Activated CD4-positive, alpha-beta memory T cell treated with anti-CD3 and anti-CD28 coated beads for 36 hours (primary cell): ENCODE measurements around the gene PTCD1. TPM values are rescaled to one million over a fixed set of nuclear protein-coding genes. Genes with fewer than 3 reads are reported as not detected.
A peak's percentile ranks its signal among the peaks of the same experiment; 100 is the strongest.

Experiments
- CTCF ChIA-PET: fragments of 350-600 bp; sonication (Branson Sonifier 250); formaldehyde crosslinking; loops from one replicate; lab custom pipeline; 2021; ENCODE audit warnings: antibody characterized with exemption, inconsistent platforms; lab: Charles Lee
- POLR2A ChIA-PET: fragments of 350-600 bp; sonication (Branson Sonifier 250); formaldehyde crosslinking; loops from one replicate; lab custom pipeline; 2021; ENCODE audit warnings: antibody characterized with exemption; lab: Charles Lee
- DNase-seq: peaks from one replicate; pipeline ENCODE4 v3.0.0-alpha.2; 2020
- H3K27ac Mint-ChIP-seq: one replicate; pipeline ENCODE4 v1.8.0; 2021; ENCODE audit warnings: mixed read lengths
- H3K27me3 Mint-ChIP-seq: one replicate; pipeline ENCODE4 v1.8.0; 2021; ENCODE audit warnings: mixed read lengths
- H3K36me3 Mint-ChIP-seq: one replicate; pipeline ENCODE4 v1.8.0; 2021; ENCODE audit warnings: mixed read lengths
- H3K4me1 Mint-ChIP-seq: one replicate; pipeline ENCODE4 v1.8.0; 2021; ENCODE audit warnings: low read depth, mixed read lengths
- H3K4me3 Mint-ChIP-seq: one replicate; pipeline ENCODE4 v1.8.0; 2021; ENCODE audit warnings: mild to moderate bottlenecking, mixed read lengths
- H3K9me3 Mint-ChIP-seq: one replicate; pipeline ENCODE4 v1.8.0; 2021; ENCODE audit warnings: mixed read lengths
- intact Hi-C: fragments of 100-400 bp; cut with micrococcal nuclease; formaldehyde crosslinking; loops from one replicate; pipeline ENCODE4 v1.15.1; 2023
- total RNA-seq, 2 experiments: library from RNA; stranded (reverse); gene quantifications; one replicate each; pipeline ENCODE4 v1.2.3, GENCODE V29; 2021

Gene PTCD1, protein sequence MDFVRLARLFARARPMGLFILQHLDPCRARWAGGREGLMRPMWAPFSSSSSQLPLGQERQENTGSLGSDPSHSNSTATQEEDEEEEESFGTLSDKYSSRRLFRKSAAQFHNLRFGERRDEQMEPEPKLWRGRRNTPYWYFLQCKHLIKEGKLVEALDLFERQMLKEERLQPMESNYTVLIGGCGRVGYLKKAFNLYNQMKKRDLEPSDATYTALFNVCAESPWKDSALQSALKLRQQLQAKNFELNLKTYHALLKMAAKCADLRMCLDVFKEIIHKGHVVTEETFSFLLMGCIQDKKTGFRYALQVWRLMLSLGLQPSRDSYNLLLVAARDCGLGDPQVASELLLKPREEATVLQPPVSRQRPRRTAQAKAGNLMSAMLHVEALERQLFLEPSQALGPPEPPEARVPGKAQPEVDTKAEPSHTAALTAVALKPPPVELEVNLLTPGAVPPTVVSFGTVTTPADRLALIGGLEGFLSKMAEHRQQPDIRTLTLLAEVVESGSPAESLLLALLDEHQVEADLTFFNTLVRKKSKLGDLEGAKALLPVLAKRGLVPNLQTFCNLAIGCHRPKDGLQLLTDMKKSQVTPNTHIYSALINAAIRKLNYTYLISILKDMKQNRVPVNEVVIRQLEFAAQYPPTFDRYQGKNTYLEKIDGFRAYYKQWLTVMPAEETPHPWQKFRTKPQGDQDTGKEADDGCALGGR
- total RNA-seq, result 1 to 10 TPM; 7.4 TPM

DNA sequence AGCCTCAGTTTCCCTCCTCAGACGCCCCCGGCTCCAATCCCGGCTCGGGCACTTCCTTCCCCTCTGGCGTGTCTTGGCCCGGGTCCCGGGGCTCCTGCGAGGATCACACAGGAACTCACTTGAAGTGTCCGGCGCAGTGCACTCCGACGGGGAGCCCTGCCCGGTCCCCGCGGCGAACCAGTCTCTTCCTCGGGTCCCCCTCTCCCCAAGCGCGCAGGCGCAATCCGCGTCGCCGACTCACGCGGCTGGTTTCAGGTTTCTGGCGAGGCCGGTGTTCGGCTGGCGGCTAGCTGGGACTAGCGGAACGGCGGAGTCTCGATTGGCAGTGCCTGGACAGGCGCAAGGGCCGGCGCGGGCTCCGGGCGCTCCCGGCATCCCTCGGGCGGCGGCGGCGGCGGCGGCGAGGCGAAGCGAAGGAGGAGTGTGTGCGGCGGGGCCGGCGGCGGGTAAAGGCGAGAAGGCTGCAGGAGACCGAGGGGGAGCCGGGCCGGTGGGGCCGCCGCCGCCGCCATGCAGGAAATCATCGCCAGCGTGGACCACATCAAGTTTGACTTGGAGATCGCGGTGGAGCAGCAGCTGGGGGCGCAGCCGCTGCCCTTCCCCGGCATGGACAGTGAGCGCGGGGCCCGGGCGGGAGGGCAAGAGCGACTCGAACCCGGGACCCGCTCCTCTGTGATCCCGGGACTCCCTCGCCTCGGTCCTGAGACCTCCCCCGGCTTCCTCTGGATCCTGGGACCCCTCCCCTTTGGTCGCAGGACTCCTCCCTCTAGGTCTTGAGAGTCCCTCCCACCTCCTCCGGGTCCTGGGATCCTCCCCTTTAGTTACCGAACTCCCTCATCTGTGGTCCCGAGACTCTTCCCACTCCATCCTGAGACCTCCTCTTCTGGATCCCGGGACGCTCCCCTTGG is at the start of gene PTCD1, which contains the start of gene CPSF4:
Gene PTCD1, minus strand, starts transcription at position 226 of the 908 bp plus-strand sequence. CDS start 3,556 bp downstream, outside the sequence.
Gene CPSF4, plus strand, starts transcription at position 371 of the 908 bp plus-strand sequence. Its CDS starts 140 bp downstream, at position 511.
- ChIA-PET CTCF (interaction anchor here (0.7 to 1.0 kb wide), 2 partner anchors 62 to 610 kb away, joined by 3 to 4 read pairs; no protein-coding TSS in a partner anchor), POLR2A (interaction anchor here (0.5 to 2.0 kb wide), 5 partner anchors 15 to 119 kb away, joined by 3 to 7 read pairs (median 4); partner anchors contain the start of genes BUD31, PDAP1 and ZNF655)
- peak; percentile 96 for DNase-seq
- Mint-ChIP-seq H3K4me3 (peak within 1 kb of the TSS; percentile 99), H3K27ac (peak within 1 kb of the TSS; percentile 95), H3K36me3 (peaks cover 18% of the 10 kb centered on the region), H3K9me3 (no peaks in the 10 kb centered on the region), H3K27me3 (no peaks in the 10 kb centered on the region), H3K4me1 (peaks cover 35% of the 10 kb centered on the region)
- intact Hi-C loops, result loop anchor here (1.0 to 2.0 kb wide), 4 partner anchors 31 to 66 kb away; partner anchors contain the start of genes BUD31, PDAP1, ZKSCAN5 and ZNF789

DNA sequence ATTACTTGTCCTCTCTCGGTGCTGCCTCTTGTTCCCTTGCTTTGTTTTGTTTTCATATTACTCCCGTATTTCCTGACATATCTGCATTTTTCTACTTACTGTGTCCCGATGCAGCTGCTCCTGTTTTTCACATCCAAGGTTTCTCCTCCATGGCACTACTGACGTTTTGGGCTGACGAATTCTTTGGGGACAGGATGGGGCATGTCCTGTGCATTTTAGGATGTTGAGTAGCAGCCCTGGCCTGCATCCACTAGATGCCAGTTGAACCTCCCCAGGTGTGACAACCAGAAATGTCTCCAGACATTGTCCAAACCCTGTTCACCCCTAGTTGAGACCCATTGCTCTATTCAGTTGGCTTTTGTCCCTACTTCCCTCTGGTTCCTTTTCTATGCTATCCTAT is 46.5 kb upstream of the PTCD1 start:
- intact Hi-C loops, result no loop called here
- no peaks in the 10 kb centered on the region for H3K4me1 Mint-ChIP-seq
- H3K4me3 Mint-ChIP-seq, result no peak overlapping the region
- DNase-seq, result no peak
- H3K27ac Mint-ChIP-seq, result no peak overlapping the region
- H3K27me3 Mint-ChIP-seq, result no peaks in the 10 kb centered on the region
- no peaks in the 10 kb centered on the region for H3K9me3 Mint-ChIP-seq
- POLR2A ChIA-PET, result no interaction called here
- CTCF ChIA-PET, result interaction anchor here (0.8 kb wide), 1 partner anchor 15 kb away, joined by 3 read pairs; the partner anchor contains the start of gene ZNF394
- H3K36me3 Mint-ChIP-seq, result peaks cover 31% of the 10 kb centered on the region

- POLR2A ChIA-PET, result no interaction called here
- H3K27ac Mint-ChIP-seq, result no peak overlapping the region
Observed at GRCh38 chr7:99478464-99479440, 40.2 kb upstream of the PTCD1 start.

DNA sequence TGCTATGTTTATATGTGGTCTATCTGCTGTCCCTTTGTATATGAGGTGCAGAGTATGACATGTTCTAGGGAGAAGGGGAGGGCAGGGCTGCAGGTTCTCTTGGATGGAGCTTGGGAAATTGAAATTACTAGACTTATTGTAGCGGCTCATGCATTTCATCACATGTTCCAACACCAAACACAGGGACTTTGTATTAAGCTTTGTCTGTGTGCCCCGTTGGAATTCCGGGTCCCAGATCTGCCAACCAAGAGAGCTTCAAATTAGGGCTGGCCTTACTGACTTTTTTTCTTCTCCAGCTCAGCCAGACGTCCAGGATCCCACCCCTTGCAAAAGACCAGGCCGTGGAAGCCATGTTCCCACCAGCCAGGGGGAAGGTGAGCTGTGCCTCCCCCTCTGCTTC is 37.5 kb upstream of the PTCD1 start:
- H3K4me3 Mint-ChIP-seq, result no peak overlapping the region
- peaks cover 44% of the 10 kb centered on the region for H3K4me1 Mint-ChIP-seq
- POLR2A ChIA-PET, result interaction anchor here (1.5 kb wide), 1 partner anchor 29 kb away, joined by 4 read pairs; the partner anchor contains the start of gene ZKSCAN5
- DNase-seq, result no peak
- H3K27ac Mint-ChIP-seq, result no peak overlapping the region
- no peaks in the 10 kb centered on the region for H3K27me3 Mint-ChIP-seq
- no peaks in the 10 kb centered on the region for H3K9me3 Mint-ChIP-seq
- CTCF ChIA-PET, result no interaction called here
- intact Hi-C loops, result loop anchor here (10.0 kb wide), 1 partner anchor 439 kb away; the partner anchor contains the start of gene TRIM4
- H3K36me3 Mint-ChIP-seq, result peaks cover 17% of the 10 kb centered on the region

More at GRCh38 chr7:99478464-99479440, 40.2 kb upstream of the PTCD1 start:
- no peak for DNase-seq
- H3K4me3 Mint-ChIP-seq, result no peak overlapping the region
- H3K27me3 Mint-ChIP-seq, result no peaks in the 10 kb centered on the region
- H3K4me1 Mint-ChIP-seq, result peaks cover 32% of the 10 kb centered on the region
- H3K9me3 Mint-ChIP-seq, result no peaks in the 10 kb centered on the region
- intact Hi-C loops, result loop anchor here (10.0 kb wide), 1 partner anchor 436 kb away; the partner anchor contains the start of gene TRIM4
- H3K36me3 Mint-ChIP-seq, result peaks cover 22% of the 10 kb centered on the region
- CTCF ChIA-PET, result no interaction called here

GRCh38 chr7:99473315-99473596 is 34.7 kb upstream of the PTCD1 start:
- H3K27me3 Mint-ChIP-seq, result no peaks in the 10 kb centered on the region
- H3K36me3 Mint-ChIP-seq, result peaks cover 4% of the 10 kb centered on the region
- H3K9me3 Mint-ChIP-seq, result no peaks in the 10 kb centered on the region
- ChIA-PET CTCF (interaction anchor here (1.1 kb wide), 1 partner anchor 18 kb away, joined by 3 read pairs; no protein-coding TSS in a partner anchor), POLR2A (interaction anchor here (2.4 kb wide), 1 partner anchor 27 kb away, joined by 9 read pairs; the partner anchor contains the start of gene ZNF394)
- DNase-seq, result peak; percentile 20
- peaks cover 39% of the 10 kb centered on the region for H3K4me1 Mint-ChIP-seq
- intact Hi-C loops, result loop anchor here (1.0 to 10.0 kb wide), 4 partner anchors 34 to 442 kb away; partner anchors contain the start of genes BUD31, CPSF4, PDAP1 and PTCD1
- H3K27ac Mint-ChIP-seq, result peak overlapping the region; percentile 88
- H3K4me3 Mint-ChIP-seq, result peak overlapping the region; percentile 100

- POLR2A ChIA-PET, result interaction anchor here (0.6 to 2.4 kb wide), 3 partner anchors 27 to 544 kb away, joined by 4 to 9 read pairs (median 4); partner anchors contain the start of genes ZKSCAN5 and ZNF394
- peak; percentile 99 for DNase-seq
- Mint-ChIP-seq H3K36me3 (peaks cover 2% of the 10 kb centered on the region), H3K4me3 (peak within 1 kb of the TSS; percentile 100), H3K27me3 (no peaks in the 10 kb centered on the region), H3K9me3 (no peaks in the 10 kb centered on the region), H3K27ac (peak within 1 kb of the TSS; percentile 88), H3K4me1 (peaks cover 34% of the 10 kb centered on the region)
- intact Hi-C loops, result loop anchor here (1.0 to 10.0 kb wide), 7 partner anchors 28 to 442 kb away; partner anchors contain the start of genes BUD31, CPSF4, PDAP1 and PTCD1
- CTCF ChIA-PET, result interaction anchor here (1.1 kb wide), 1 partner anchor 18 kb away, joined by 3 read pairs; no protein-coding TSS in a partner anchor
Observed at GRCh38 chr7:99472561-99473314, 34.1 kb upstream of the PTCD1 start, which contains the start of gene ZNF789. TSS of gene ZNF789 (plus strand) at chr7:99472890. CDS start at chr7:99476457, 3,567 bp downstream.

GRCh38 chr7:99469381-99470065 is 30.9 kb upstream of the PTCD1 start:
- Mint-ChIP-seq H3K4me1 (peaks cover 30% of the 10 kb centered on the region), H3K36me3 (peaks cover 5% of the 10 kb centered on the region), H3K27ac (no peak overlapping the region), H3K27me3 (no peaks in the 10 kb centered on the region), H3K4me3 (no peak overlapping the region), H3K9me3 (no peaks in the 10 kb centered on the region)
- intact Hi-C loops, result loop anchor here (10.0 kb wide), 1 partner anchor 445 kb away; the partner anchor contains the start of gene TRIM4
- ChIA-PET POLR2A (interaction anchor here (0.6 kb wide), 1 partner anchor 53 kb away, joined by 3 read pairs; no protein-coding TSS in a partner anchor), CTCF (no interaction called here)
- DNase-seq, result no peak

DNA sequence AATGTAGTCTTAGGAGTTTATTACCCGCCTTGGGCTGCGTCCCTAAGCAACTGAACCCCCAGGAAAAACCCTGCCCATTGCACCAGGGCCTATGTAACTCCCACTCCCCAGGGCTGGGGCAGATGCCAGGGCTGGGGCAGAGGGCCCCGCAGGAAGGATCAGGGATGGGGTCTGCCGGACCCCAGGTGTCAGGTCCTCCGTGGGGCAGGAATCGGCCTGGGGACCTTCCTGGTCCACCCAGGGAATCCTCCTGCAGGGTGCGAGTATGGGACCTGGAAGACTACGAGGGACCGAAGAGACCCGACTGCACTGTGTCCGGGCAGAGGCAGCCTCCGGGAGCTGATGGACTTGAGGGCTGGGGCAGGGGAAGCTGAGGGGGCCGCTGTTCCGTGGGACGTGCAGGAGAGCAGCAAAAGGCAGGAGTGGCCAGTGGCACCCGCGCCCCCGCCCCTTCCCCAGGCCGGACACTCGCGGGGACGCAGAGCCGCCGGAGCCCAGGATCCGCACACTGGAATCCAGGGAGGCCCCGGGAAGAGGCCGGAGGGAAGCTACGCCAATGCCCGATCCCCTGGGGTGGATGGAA is 29.8 kb upstream of the PTCD1 start:
- CTCF ChIA-PET, result no interaction called here
- intact Hi-C loops, result no loop called here
- Mint-ChIP-seq H3K27me3 (no peaks in the 10 kb centered on the region), H3K4me3 (no peak overlapping the region), H3K4me1 (peaks cover 31% of the 10 kb centered on the region), H3K9me3 (no peaks in the 10 kb centered on the region), H3K27ac (peak overlapping the region; percentile 13), H3K36me3 (peaks cover 10% of the 10 kb centered on the region)
- DNase-seq, result no peak
- POLR2A ChIA-PET, result no interaction called here

DNA sequence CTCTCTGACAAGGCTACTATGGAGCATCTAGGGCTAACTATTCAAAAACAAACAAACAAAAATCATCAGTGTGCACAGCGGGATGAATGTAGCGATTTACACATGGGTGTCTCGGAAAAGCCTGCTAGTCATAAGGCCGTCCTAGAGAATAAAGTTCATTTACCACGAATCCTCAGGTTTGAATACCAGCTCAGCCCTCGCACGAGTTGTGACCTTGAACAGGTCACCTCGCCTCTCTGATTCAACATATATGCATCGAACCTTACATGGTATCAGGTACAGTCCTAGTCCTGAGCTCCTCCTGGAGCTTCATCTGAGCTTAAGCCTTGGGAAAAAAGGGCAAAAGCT is 26.8 kb upstream of the PTCD1 start:
- Mint-ChIP-seq H3K36me3 (peaks cover 21% of the 10 kb centered on the region), H3K4me1 (peaks cover 33% of the 10 kb centered on the region), H3K27me3 (no peaks in the 10 kb centered on the region), H3K9me3 (no peaks in the 10 kb centered on the region), H3K27ac (peak overlapping the region; percentile 74), H3K4me3 (peak overlapping the region; percentile 79)
- ChIA-PET CTCF (interaction anchor here (0.6 kb wide), 1 partner anchor 592 kb away, joined by 4 read pairs; no protein-coding TSS in a partner anchor), POLR2A (interaction anchor here (0.7 to 1.5 kb wide), 4 partner anchors 10 to 57 kb away, joined by 3 to 8 read pairs (median 4); partner anchors contain the start of genes BUD31, CPSF4, PDAP1 and PTCD1)
- peak; percentile 17 for DNase-seq
- intact Hi-C loops, result no loop called here
